ENCODE measurements around the gene OSM. TPM values are rescaled to one million over a fixed set of nuclear protein-coding genes. Genes with fewer than 3 reads are reported as not detected.

Gene OSM
- not detected in 3 replicates for total RNA-seq

DNA sequence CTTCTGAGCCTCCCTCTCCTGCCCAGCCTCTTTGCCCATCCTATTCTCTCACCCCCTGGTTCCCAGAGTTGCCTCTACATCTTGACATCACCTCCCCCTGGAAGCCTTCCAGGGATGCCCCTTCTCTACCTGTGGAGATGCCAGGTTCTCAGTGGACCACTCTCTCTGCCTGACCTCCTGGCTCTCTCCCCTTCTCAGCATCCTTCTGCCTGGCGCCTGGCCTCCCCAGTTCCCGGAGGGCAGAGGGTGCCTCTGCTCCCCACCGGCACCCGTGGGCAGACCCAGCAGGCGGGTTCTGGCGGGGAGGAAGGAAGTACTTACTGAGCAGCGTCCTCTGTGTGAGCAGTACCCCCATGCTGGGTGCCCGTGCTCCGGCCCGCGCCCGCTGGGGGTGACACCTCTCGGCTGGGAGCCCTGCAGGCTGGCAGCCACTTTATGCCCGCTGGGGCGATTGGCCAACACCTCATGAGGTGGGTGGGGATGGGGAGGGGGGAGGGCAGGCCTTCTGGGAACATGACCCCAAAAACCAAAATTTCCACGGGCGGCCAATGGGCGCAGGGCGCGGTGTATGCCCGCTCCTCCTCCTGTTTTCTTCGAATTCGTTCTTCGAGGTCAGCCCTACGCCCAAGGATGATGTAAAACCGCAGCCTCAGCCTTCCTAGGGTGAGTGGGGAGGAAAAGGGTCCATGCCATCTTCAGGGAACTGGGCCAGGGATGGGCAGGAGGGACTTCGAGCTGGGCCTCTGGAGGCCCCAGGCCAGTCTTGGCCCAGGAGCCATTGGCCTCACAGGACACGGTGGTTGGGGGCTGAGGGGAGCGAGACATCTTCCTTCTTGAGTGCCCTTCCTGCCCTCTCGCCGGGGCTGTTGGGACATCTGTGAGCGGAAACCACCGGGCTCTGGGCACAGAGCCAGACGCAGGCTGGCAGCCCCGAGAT lies at the start of gene OSM:
TSS of gene OSM (minus strand) at position 407 of the 937 bp plus-strand sequence. CDS start at position 355, 52 bp downstream.
- Mint-ChIP-seq H3K27me3 (ENCODE audit: low read depth) (peaks cover 6% of the 10 kb centered on the region), H3K36me3 (no peaks in the 10 kb centered on the region), H3K9me3 (no peaks in the 10 kb centered on the region), H3K4me3 (no peak within 1 kb of the TSS), H3K4me1 (no peaks in the 10 kb centered on the region), H3K27ac (no peak within 1 kb of the TSS)
- DNase-seq (ENCODE audit: low spot score in 2 of 2, unreplicated experiment in 2 of 2): no peak
- TF ChIP-seq, protein P1, sequence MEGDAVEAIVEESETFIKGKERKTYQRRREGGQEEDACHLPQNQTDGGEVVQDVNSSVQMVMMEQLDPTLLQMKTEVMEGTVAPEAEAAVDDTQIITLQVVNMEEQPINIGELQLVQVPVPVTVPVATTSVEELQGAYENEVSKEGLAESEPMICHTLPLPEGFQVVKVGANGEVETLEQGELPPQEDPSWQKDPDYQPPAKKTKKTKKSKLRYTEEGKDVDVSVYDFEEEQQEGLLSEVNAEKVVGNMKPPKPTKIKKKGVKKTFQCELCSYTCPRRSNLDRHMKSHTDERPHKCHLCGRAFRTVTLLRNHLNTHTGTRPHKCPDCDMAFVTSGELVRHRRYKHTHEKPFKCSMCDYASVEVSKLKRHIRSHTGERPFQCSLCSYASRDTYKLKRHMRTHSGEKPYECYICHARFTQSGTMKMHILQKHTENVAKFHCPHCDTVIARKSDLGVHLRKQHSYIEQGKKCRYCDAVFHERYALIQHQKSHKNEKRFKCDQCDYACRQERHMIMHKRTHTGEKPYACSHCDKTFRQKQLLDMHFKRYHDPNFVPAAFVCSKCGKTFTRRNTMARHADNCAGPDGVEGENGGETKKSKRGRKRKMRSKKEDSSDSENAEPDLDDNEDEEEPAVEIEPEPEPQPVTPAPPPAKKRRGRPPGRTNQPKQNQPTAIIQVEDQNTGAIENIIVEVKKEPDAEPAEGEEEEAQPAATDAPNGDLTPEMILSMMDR (IDR thresholded peaks at IDR 0.05; ENCODE audit: unreplicated experiment): no peak

DNA sequence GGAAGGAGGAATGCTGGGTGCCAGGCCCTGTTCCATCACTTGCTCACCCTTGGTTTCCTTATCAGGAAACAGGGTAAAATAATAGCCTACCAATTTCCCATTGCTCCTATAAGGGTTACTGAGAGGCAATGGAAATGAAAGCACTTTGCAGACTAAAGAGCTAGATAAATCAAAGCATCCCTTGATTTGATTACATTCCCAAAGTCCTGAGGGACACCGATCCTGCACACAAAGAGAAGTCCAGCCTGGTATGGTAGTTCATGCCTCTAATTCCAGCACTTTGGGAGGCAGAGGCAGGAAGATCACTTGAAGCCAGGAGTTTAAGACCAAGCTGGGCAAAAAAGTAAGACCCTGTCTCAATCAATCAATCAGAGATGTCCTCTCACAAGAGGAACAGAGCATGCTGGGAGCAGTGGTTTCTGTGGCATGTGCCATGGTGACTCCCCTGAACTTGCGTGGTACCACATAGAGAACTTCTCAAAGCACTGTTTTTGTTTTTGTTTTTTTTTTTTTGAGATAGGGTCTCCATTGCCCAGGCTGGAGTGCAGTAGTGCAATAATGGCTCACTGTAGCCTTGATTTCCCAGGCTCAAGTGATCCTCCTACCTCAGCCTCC lies 49.4 kb upstream of the OSM start:
- Mint-ChIP-seq H3K4me1 (peaks cover 22% of the 10 kb centered on the region), H3K36me3 (no peaks in the 10 kb centered on the region), H3K4me3 (no peak overlapping the region), H3K9me3 (no peaks in the 10 kb centered on the region), H3K27ac (no peak overlapping the region), H3K27me3 (ENCODE audit: low read depth) (peaks cover 39% of the 10 kb centered on the region)
- DNase-seq (ENCODE audit: low spot score in 2 of 2, unreplicated experiment in 2 of 2): no peak
- TF ChIP-seq, protein P1 (IDR thresholded peaks at IDR 0.05; ENCODE audit: unreplicated experiment): no peak

DNA sequence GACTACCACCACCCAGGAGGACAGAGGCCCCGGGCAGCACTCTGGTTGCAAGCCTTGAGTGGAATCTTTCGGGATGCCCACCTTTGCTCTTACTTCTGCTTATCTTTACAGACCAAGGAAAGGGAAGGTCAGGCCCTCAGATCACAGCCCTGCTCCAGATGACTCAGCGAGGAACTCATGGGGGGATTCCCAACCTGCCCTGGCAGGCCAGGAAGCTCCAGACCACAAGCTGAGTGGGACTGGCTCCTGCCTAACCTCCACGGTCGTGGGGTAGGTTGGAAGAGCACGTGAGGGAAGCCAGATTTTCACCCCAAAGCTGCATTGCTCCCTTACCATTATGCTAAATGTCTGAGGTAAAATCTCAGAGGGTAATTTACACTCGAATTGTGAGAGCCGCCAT lies 48.3 kb upstream of the OSM start:
- TF ChIP-seq, protein P1 (IDR thresholded peaks at IDR 0.05; ENCODE audit: unreplicated experiment): no peak
- H3K4me3 Mint-ChIP-seq: no peak overlapping the region
- peaks cover 32% of the 10 kb centered on the region for H3K27me3 Mint-ChIP-seq (ENCODE audit: low read depth)
- DNase-seq (ENCODE audit: low spot score in 2 of 2, unreplicated experiment in 2 of 2): no peak
- peaks cover 22% of the 10 kb centered on the region for H3K4me1 Mint-ChIP-seq
- H3K36me3 Mint-ChIP-seq: no peaks in the 10 kb centered on the region
- no peaks in the 10 kb centered on the region for H3K9me3 Mint-ChIP-seq
- no peak overlapping the region for H3K27ac Mint-ChIP-seq

DNA sequence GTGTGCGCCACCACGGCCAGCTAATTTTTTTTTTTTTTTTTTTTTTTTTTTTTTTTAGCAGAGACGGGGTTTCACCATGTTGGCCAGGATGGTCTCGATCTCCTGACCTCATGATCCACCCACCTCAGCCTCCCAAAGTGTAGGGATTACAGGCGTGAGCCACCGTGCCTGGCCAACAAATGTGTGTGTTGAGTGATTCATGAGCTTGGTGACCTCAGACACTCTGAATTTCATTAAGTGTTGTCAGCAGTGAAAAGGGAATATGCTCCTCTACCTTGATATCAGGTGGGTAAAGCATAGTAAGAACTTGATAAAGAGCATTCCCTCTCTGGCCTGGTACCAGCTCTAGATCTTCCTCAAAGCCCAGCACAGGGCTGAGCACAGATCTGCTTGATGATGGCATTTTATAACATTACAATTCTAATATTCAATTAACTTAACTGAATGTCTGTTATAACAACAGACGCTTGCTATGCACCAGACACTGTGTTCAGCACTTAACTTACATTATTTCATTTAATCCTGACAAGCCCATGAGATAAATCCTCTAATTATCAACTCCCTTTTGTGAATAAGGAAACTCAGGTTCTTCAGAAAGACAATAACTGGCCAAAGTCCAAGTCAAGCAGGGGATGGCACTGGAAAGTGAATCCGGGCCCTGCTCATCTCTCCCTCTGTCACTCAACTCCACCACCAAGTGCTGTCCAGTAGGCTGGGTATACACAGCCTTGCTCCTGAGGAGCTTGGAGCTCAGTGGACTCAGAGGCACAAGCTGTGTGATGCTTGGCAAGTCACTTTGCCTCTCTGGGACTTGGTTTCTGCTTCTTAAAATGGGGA lies 47.1 kb upstream of the OSM start:
- DNase-seq (ENCODE audit: low spot score in 2 of 2, unreplicated experiment in 2 of 2): no peak
- no peak overlapping the region for H3K27ac Mint-ChIP-seq
- H3K9me3 Mint-ChIP-seq: no peaks in the 10 kb centered on the region
- TF ChIP-seq, protein P1 (IDR thresholded peaks at IDR 0.05; ENCODE audit: unreplicated experiment): no peak
- H3K36me3 Mint-ChIP-seq: no peaks in the 10 kb centered on the region
- H3K4me3 Mint-ChIP-seq: no peak overlapping the region
- peaks cover 16% of the 10 kb centered on the region for H3K4me1 Mint-ChIP-seq
- H3K27me3 Mint-ChIP-seq (ENCODE audit: low read depth): peaks cover 29% of the 10 kb centered on the region

DNA sequence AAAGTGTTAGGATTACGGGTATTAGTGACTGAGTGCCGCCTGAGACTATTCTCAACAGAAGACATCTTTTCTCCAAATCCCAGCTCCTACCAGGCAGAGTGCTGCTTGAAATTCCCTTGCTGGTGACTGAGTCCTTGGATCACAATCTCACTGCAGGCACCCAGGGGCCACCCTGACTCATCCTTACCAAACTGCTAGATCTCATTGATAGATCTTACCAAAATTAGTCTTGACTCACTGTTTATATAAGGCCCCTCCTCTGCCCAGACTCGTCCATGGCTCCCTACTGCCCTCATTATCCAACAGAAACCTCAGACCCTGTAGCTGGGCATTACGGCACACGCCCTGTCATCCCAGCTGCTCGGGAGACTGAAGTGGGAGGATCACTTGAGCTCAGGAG lies 45.4 kb upstream of the OSM start:
- H3K4me1 Mint-ChIP-seq: peaks cover 13% of the 10 kb centered on the region
- H3K27me3 Mint-ChIP-seq (ENCODE audit: low read depth): peaks cover 15% of the 10 kb centered on the region
- no peak overlapping the region for H3K4me3 Mint-ChIP-seq
- H3K36me3 Mint-ChIP-seq: no peaks in the 10 kb centered on the region
- no peaks in the 10 kb centered on the region for H3K9me3 Mint-ChIP-seq
- DNase-seq (ENCODE audit: low spot score in 2 of 2, unreplicated experiment in 2 of 2): no peak
- H3K27ac Mint-ChIP-seq: no peak overlapping the region
- TF ChIP-seq, protein P1 (IDR thresholded peaks at IDR 0.05; ENCODE audit: unreplicated experiment): no peak
